NCI-H226 (cell line): Measurements from ENCODE around the gene SRPK3.

ENCODE experiments used
- DNase-seq: peaks from one replicate; pipeline ENCODE4 v3.0.0-alpha.2; 2015

Gene SRPK3

DNA sequence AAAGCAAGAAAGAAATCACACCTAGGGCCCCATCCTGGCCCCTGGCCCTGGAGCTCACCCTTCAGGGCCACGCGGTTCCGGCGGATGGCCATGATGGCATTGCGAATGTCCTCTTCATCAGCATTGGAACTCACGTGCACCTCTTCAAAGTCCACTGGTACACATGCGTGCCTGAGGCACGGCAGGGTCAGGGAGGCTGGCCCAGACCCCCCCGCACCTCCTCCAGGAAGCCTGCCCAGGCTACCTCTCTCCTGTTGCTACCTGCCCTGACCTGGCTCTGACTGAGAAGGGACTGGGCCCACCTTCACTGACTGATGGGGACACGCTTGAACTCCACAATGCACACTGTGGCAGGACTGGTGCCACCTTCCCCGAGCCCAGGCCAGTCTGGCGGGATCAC, 8.8 kb downstream of the SRPK3 start:
- DNase-seq, result no peak

GRCh38 chrX:153791104-153791852, 10.4 kb downstream of the SRPK3 start:
- DNase-seq, result no peak

DNA sequence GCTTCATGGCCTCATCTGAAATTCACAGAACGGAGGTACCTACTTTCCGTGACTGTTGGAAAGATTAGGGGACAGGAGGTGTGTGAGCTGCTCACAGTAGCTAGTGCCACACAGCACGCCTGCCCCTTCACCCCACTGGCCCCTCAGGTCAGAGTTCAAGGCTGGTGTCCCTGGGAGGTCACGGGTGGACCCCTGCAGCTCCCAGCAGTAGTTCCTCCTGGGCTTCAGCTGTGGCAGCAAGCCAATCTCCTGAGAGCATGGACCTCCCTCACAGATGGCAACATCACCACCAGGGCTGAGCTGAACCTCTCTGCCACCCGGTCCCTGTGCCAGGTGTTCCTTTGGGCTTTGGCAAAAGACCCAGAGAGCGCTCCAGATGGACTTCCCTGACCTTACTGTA, 11.5 kb downstream of the SRPK3 start:
- DNase-seq, result no peak

DNA sequence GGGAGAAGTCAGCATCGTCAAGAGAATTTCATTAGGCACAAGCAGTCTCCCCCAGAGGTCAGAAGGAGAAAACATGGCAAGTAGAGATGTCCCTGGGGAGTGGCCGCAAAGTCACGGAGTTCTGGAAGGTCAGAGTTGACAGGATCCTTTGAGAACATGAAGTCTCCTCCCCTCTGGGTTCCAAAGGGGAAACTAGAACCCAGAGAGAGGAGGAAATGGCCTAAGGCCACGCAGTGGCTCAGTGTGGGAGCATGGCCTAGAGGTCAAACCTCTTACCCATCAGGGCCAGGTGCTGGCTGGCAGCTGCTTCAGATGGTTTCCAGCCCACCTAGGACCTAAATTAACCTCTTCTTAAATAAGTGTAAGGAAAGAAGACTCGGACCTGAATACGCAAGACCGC, 12.4 kb downstream of the SRPK3 start:
- no peak for DNase-seq

GRCh38 chrX:153794018-153794896, 13.4 kb downstream of the SRPK3 start, which contains the start of the genes IDH3G and SSR4:
TSS of gene IDH3G (minus strand) at chrX:153794375. CDS start at chrX:153794326, 49 bp downstream.
TSS of gene SSR4 (plus strand) at chrX:153794668. CDS start at chrX:153794688, 20 bp downstream.
- peak; percentile 87 for DNase-seq

DNA sequence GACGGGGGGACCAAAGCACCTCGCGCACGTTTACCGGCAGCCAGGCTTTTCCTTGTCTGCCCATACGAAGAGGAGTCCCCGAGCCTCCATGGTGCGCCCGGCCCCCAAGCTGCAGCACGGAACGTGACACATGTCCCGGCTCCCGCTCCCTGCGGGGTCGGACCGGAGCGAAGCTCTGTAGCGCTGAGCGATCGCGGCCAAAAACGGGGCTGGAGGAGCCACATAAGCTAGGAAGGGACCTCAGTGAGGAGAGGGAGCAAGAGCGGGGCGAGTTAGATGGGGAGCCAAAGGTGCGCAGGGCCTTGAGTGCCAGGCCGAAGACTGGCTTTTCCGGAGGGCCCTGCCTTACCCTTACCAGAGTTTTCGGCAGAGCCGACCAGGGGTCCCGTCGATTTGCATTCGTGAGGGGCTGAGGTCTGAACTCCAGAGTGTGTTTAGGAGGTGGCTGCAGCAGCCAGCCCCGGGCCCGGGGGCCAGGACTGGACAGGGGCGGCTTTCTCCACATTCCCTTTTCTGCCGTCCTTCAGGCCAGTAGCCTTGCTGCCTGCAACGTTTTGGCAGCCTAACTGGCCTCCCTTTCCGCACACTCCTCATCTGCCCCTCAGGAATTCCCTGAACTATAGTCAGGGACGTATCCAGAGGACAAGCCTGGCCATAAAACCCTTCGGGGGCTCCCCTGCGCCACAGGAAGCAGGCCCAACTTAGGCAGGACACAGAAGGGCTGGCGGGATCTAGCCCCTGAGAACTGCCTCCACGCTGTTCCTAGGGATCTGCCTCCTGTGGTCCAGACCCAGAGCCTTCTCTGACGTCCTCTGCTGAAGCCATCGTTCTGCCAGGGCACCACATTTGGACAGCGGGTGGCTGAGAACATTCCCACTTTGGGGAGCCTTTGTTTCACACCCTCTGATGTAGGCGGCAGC, 14.3 kb downstream of the SRPK3 start:
- no peak for DNase-seq

DNA sequence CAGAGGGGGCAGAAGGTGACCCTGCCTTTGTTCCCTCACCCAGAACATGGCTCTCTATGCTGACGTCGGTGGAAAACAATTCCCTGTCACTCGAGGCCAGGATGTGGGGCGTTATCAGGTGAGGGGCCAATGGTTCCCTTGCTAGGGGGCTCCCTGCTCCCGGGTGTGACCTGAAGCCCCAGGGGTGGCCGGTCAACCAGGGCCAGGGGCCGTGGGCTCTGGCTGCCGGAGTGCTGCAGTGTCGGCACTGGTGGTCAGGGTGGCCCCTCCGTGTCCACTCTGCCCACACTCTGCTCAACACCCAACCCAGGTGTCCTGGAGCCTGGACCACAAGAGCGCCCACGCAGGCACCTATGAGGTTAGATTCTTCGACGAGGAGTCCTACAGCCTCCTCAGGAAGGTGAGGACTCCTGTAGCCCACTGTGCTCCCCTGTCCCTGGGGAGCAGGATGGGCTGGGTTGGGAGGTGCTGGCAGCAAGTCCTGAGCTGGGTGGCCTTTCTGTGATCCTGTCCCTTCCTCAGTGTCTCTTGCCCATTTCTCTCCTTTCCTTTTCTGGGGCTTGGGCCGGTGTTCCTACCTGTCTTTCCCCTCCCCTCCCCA, 16.7 kb downstream of the SRPK3 start:
- DNase-seq, result no peak

GRCh38 chrX:153799326-153799725, 18.5 kb downstream of the SRPK3 start:
- no peak for DNase-seq

- no peak for DNase-seq
Observed at GRCh38 chrX:153800177-153800722, 19.4 kb downstream of the SRPK3 start.

GRCh38 chrX:153800746-153801145, 19.9 kb downstream of the SRPK3 start:
- no peak for DNase-seq

- no peak for DNase-seq
Observed at GRCh38 chrX:153801669-153802068, 20.8 kb downstream of the SRPK3 start.

GRCh38 chrX:153802513-153803045, 21.7 kb downstream of the SRPK3 start:
- no peak for DNase-seq

GRCh38 chrX:153803211-153804099, 22.6 kb downstream of the SRPK3 start:
- no peak for DNase-seq

- no peak for DNase-seq
Observed at GRCh38 chrX:153804100-153804595, 23.3 kb downstream of the SRPK3 start.

GRCh38 chrX:153804621-153805020, 23.8 kb downstream of the SRPK3 start:
- no peak for DNase-seq

DNA sequence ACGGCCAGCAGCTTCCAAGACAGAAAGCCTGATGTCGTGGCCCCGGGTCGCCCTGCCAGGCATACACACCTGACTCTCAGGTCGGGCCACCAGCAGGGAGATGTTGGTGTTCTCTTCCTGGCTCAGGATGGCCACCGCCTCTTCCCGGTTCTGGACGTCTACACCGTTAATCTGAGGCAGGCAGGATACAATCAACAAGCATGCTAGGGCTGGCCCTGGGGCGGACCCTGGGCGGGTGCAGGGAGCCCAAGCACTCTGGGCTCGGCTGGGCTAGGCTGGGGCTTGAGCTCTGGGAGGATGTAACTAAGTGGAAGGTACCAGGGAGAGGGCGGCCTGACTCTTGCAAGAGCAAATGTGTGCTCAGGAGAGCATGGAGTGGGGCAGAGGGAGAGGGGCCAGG, 24.6 kb downstream of the SRPK3 start:
- no peak for DNase-seq

DNA sequence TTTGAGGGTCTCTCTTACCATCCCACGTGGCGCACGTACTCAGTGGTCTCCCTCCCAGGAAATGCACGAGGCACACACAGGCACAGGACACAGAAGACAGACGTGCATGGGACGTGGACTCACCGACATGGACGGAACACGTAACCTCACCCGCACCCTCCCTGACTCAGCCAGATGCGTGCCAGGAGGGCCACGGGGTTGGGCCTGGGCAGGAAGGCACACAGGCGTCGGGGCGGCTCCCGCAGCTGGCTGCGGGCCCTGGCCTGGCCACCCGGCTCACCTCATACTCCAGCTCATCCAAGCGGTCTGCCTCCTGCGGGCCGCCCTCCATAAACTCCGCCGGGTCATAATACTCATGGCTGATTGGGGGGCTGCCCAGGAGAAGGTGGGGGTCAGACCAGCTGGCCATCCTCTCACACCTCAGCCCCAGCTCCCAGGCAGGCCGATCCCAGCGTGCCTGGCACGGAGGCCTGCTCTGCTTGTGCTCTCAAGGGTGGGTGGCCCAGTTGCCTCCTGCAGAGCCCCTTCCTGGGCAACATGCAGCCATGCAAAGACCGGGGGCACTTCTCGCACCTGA, 26.2 kb downstream of the SRPK3 start:
- no peak for DNase-seq

DNA sequence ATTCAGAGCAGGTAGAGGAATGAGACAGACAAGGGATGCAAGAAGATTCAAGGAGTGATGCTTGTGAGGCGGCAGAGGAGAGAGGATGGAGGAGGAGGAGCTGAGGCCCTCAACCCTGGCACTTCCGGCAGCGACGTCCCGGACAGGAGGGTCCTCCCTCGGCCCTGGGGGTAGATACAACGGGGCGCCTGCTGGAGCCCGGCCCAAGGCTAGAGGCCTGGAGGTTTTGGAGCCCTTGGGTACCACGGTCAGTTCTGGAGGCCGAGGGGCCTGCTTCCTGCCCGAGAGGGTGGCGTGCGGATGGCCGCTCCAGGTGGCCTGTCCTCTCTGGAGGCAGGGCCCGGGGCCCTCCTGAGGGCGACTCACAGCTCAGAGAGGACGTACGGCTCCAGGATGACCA, 27.1 kb downstream of the SRPK3 start:
- no peak for DNase-seq

DNA sequence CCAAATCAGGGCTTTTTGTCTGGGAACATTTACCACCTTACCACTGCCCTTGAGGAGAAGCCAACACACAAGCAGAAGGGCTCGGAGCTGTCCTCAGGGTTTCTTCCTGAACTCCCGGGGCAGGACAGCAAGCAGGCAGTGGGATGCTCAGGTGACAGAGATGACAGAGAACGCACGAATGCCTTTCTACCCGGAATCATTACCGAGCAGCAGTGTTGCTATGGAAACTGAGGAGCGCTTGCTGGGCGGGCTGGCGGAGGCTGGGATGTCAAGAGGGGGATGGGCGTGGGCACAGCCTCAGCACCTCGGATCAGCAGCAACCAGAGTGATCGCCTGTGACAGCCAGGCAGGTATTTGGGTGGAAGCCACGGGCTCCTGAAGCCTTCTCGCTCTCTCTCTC, 31.4 kb downstream of the SRPK3 start:
- DNase-seq, result no peak

DNA sequence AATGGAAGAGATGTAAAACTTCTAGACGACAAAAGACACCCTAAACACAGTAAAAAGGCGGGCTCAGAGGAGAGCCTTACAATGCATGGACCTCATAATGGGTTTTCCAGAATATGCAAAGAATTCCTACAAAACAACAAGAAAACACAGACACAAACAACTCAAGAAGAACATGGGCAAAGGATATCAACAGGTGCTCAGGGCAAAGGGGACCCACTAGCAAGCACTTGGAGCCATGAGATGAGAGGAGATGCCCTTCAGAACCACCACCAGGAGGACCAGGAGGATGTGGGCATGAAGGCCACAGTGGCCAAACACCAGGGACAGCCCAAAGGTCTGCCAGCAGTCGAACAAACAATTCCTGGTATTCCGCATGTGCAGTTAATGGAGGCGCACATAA, 32.3 kb downstream of the SRPK3 start:
- DNase-seq, result no peak
